ENCODE measurements around the gene ITLN2. TPM values are rescaled to one million over a fixed set of nuclear protein-coding genes. Genes with fewer than 3 reads are reported as not detected.
A peak's percentile ranks its signal among the peaks of the same experiment; 100 is the strongest.

ITLN2 gene
- polyA plus RNA-seq, 1 of the 3 experiments (the other 2 are of a cell fraction): not detected

- no peaks in the 10 kb centered on the region for H3F3A ChIP-seq (replicated peaks; ENCODE audit: insufficient read depth)
- H3K27me3 ChIP-seq (ENCODE audit: insufficient read depth): peaks cover 15% of the 10 kb centered on the region
- ChIA-PET CTCF (no interaction called here), POLR2A (no interaction called here)
- no peaks in the 10 kb centered on the region for H3K36me3 ChIP-seq (replicated peaks in 1 of 2; ENCODE audit: control insufficient read depth in 1 of 2, insufficient read depth in 2 of 2, low read length in 1 of 2)
- no peaks in the 10 kb centered on the region for H4K20me1 ChIP-seq (ENCODE audit: insufficient read depth)
- H3K9me3 ChIP-seq: no peaks in the 10 kb centered on the region
- no peak overlapping the region for H3K4me2 ChIP-seq
- no peak overlapping the region for H3K27ac ChIP-seq (ENCODE audit: low read depth in 2 of 2, low read length in 1 of 2)
- TF ChIP-seq TCF12 (IDR thresholded peaks at IDR 0.05) (no peak), CTCF (IDR thresholded peaks at IDR 0.05) (no peak), RFX5 (IDR thresholded peaks at IDR 0.05; ENCODE audit: low read length) (no peak), CHD2 (IDR thresholded peaks at IDR 0.05; ENCODE audit: low read length, partially characterized antibody) (no peak), SIN3A (IDR thresholded peaks at IDR 0.05; ENCODE audit: borderline replicate concordance, low read depth, low read length) (no peak), RCOR1 (IDR thresholded peaks at IDR 0.05; ENCODE audit: low read length) (no peak)
- TF ChIP-seq, protein P1, sequence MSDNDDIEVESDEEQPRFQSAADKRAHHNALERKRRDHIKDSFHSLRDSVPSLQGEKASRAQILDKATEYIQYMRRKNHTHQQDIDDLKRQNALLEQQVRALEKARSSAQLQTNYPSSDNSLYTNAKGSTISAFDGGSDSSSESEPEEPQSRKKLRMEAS (IDR thresholded peaks at IDR 0.05; ENCODE audit: low read depth): no peak
- H3K79me2 ChIP-seq (ENCODE audit: insufficient read depth): no peaks in the 10 kb centered on the region
- no peaks in the 10 kb centered on the region for H3K9me2 ChIP-seq
- no peak for DNase-seq
- H3K4me1 ChIP-seq (ENCODE audit: control insufficient read depth in 1 of 2, insufficient read depth in 2 of 2, low read depth in 1 of 2, low read length in 1 of 2): no peaks in the 10 kb centered on the region
- H2AFZ ChIP-seq (ENCODE audit: low read depth): no peak overlapping the region
- no peak overlapping the region for H3K9ac ChIP-seq
- WGBS (ENCODE audit: low lambda C conversion rate): 45% methylated on average over 4 of the region's 4 CpGs
- H3K4me3 ChIP-seq (ENCODE audit: low read depth in 2 of 2, low read length in 1 of 2): no peak overlapping the region
Observed at GRCh38 chr1:160985723-160986122, 31.1 kb upstream of the ITLN2 start.

GRCh38 chr1:160981584-160982411 is 27.2 kb upstream of the ITLN2 start:
- Histone ChIP-seq H3K4me1 (ENCODE audit: control insufficient read depth in 1 of 2, insufficient read depth in 2 of 2, low read depth in 1 of 2, low read length in 1 of 2) (no peaks in the 10 kb centered on the region), H3K4me2 (peak overlapping the region; percentile 39), H4K20me1 (ENCODE audit: insufficient read depth) (no peaks in the 10 kb centered on the region), H3K9me3 (no peaks in the 10 kb centered on the region), H3K9ac (no peak overlapping the region), H3K4me3 (ENCODE audit: low read depth in 2 of 2, low read length in 1 of 2) (peak overlapping the region; percentile 9 to 20; a peak in 3 of 4 replicates), H2AFZ (ENCODE audit: low read depth) (no peak overlapping the region), H3F3A (replicated peaks; ENCODE audit: insufficient read depth) (peaks cover 4% of the 10 kb centered on the region), H3K27me3 (ENCODE audit: insufficient read depth) (peaks cover 39% of the 10 kb centered on the region), H3K36me3 (replicated peaks in 1 of 2; ENCODE audit: control insufficient read depth in 1 of 2, insufficient read depth in 2 of 2, low read length in 1 of 2) (no peaks in the 10 kb centered on the region), H3K27ac (ENCODE audit: low read depth in 2 of 2, low read length in 1 of 2) (no peak overlapping the region), H3K9me2 (no peaks in the 10 kb centered on the region), H3K79me2 (ENCODE audit: insufficient read depth) (no peaks in the 10 kb centered on the region)
- WGBS (ENCODE audit: low lambda C conversion rate): 21% methylated on average over 42 of the region's 42 CpGs
- DNase-seq: peak; percentile 22
- CTCF ChIA-PET: no interaction called here
- POLR2A ChIA-PET: no interaction called here
- no peak for TF ChIP-seq RAD21 (IDR thresholded peaks at IDR 0.05; ENCODE audit: low read length)
- peak; percentile 77; the same call in 1 of the 2 replicates for TF ChIP-seq EZH2phosphoT487 (IDR thresholded peaks at IDR 0.05; ENCODE audit: borderline replicate concordance, low read depth)
